ENCODE measurements around the gene SMAD7. TPM values are rescaled to one million over a fixed set of nuclear protein-coding genes. Genes with fewer than 3 reads are reported as not detected.

Gene SMAD7
- total RNA-seq, 2 experiments from 2014 or later, result 17.4 to 18.1 TPM

DNA sequence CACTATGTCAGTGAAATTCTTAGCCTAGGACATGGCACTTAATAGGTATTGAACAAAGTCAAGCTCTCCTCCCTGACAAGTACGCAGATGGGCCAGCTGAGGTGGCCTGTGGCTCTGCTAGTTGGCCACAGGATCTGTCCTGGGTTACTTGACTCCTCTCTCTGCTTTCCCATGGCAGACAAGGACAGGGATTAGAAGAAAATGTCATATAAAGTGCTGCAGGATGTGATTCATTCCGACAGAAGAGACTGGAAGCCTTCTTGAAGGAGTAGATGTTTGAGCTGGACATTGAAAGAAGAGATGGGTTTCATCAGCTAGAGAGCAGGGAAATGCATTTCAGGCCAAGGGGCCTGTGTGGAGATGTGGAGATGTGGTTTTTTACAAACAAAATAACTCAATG lies 46.7 kb downstream of the SMAD7 start:
- POLR2A ChIA-PET, result no interaction called here
- Mint-ChIP-seq H3K27me3 (no peaks in the 10 kb centered on the region), H3K36me3 (ENCODE audit: low read depth) (no peaks in the 10 kb centered on the region), H3K4me1 (ENCODE audit: low read depth) (peaks cover 18% of the 10 kb centered on the region), H3K4me3 (no peak overlapping the region), H3K27ac (no peak overlapping the region), H3K9me3 (peaks cover 14% of the 10 kb centered on the region)
- CTCF ChIA-PET, result no interaction called here
- intact Hi-C loops (cut with micrococcal nuclease), result no loop called here
- TF ChIP-seq, protein P1, sequence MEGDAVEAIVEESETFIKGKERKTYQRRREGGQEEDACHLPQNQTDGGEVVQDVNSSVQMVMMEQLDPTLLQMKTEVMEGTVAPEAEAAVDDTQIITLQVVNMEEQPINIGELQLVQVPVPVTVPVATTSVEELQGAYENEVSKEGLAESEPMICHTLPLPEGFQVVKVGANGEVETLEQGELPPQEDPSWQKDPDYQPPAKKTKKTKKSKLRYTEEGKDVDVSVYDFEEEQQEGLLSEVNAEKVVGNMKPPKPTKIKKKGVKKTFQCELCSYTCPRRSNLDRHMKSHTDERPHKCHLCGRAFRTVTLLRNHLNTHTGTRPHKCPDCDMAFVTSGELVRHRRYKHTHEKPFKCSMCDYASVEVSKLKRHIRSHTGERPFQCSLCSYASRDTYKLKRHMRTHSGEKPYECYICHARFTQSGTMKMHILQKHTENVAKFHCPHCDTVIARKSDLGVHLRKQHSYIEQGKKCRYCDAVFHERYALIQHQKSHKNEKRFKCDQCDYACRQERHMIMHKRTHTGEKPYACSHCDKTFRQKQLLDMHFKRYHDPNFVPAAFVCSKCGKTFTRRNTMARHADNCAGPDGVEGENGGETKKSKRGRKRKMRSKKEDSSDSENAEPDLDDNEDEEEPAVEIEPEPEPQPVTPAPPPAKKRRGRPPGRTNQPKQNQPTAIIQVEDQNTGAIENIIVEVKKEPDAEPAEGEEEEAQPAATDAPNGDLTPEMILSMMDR (IDR thresholded peaks at IDR 0.05), result no peak
- ATAC-seq (no peak), DNase-seq (no peak)

DNA sequence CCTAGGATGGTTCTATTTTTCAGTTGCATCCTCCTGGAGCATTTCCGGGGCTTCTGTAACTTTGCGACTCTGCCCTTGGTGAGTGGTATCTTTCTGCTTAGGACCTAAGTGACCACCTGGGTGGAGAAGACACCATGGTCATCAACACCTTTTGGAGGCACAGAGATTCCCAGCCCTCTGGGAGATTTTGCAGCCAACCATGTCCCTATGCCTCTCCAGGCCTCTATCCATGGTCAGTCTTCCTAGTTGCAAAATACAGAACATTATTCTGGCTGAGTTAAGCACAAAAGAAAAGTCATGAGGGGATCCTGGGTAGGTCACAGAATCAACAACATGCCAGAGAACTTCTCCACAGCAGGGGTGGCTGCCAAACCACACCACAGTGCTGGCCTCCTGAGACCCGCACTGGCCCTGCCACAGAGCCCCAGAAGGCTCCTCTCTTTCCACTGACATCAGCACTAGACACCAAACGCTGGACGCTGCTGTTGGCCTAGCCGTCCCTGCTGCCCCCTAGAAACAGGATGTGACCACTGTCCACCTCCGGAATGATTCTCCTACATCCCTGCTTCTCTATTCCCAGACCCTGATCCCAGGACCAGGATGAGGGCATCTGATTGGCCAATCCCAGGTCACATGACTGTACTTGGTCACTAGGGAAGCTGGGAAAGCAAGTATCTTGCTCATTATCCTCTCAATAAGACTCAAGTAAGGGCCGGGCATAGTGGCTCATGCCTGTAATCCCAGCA lies 47.7 kb downstream of the SMAD7 start:
- peaks cover 14% of the 10 kb centered on the region for H3K9me3 Mint-ChIP-seq
- TF ChIP-seq, protein P1 (IDR thresholded peaks at IDR 0.05), result no peak
- DNase-seq (no peak), ATAC-seq (no peak)
- H3K27me3 Mint-ChIP-seq, result no peaks in the 10 kb centered on the region
- peaks cover 11% of the 10 kb centered on the region for H3K4me1 Mint-ChIP-seq (ENCODE audit: low read depth)
- no peaks in the 10 kb centered on the region for H3K36me3 Mint-ChIP-seq (ENCODE audit: low read depth)
- ChIA-PET CTCF (interaction anchor here (1.3 kb wide), 1 partner anchor 126 kb away, joined by 3 read pairs; no protein-coding TSS in a partner anchor), POLR2A (no interaction called here)
- intact Hi-C loops (cut with micrococcal nuclease), result no loop called here
- no peak overlapping the region for H3K27ac Mint-ChIP-seq
- H3K4me3 Mint-ChIP-seq, result no peak overlapping the region

DNA sequence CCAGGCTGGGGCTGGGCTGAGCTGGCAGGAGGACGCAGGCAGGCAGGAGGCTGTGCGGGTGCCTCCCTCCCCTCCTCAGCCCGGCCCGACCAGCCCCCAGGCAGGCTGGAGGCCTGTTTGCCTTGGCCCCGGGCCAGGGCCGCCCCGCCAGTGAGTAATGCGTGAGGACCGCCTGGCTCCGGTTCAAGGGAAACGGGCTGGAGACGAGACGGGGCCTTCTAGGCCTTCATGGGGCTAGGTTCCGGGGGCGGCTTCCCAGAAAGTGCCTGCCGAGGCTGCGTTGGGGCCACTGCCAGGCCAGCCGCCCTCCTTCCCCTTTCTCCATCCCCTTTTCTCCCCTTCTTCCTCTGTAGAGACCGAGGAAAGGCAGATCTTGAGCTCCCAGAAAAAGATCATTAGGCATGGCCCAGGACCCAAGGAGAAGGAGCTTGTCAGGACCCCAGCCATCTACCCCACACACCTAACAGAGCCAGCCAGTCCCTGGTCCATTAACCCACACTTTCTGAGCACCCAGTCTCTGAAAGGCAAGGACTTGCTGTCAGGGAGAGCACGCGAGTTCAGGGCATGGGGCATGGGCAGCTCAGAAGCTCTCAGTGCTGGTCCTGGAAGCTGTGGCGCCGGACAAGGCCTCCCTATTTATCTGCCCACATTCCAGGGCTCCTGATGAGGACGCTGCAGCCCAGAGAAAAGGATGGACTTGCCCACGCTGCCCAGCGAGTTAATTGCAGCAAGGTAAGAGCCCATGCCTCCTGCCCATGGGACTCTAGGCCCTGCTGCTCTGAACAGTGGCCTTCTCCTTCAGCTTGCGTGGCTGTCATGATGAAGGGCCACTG lies 48.5 kb downstream of the SMAD7 start:
- Mint-ChIP-seq H3K27me3 (no peaks in the 10 kb centered on the region), H3K36me3 (ENCODE audit: low read depth) (no peaks in the 10 kb centered on the region), H3K9me3 (peaks cover 14% of the 10 kb centered on the region), H3K4me1 (ENCODE audit: low read depth) (peaks cover 11% of the 10 kb centered on the region), H3K27ac (no peak overlapping the region), H3K4me3 (no peak overlapping the region)
- intact Hi-C loops (cut with micrococcal nuclease), result no loop called here
- POLR2A ChIA-PET, result no interaction called here
- CTCF ChIA-PET, result interaction anchor here (1.3 kb wide), 1 partner anchor 126 kb away, joined by 3 read pairs; no protein-coding TSS in a partner anchor
- no peak for DNase-seq
- TF ChIP-seq, protein P1 (IDR thresholded peaks at IDR 0.05), result no peak
- ATAC-seq, result no peak

DNA sequence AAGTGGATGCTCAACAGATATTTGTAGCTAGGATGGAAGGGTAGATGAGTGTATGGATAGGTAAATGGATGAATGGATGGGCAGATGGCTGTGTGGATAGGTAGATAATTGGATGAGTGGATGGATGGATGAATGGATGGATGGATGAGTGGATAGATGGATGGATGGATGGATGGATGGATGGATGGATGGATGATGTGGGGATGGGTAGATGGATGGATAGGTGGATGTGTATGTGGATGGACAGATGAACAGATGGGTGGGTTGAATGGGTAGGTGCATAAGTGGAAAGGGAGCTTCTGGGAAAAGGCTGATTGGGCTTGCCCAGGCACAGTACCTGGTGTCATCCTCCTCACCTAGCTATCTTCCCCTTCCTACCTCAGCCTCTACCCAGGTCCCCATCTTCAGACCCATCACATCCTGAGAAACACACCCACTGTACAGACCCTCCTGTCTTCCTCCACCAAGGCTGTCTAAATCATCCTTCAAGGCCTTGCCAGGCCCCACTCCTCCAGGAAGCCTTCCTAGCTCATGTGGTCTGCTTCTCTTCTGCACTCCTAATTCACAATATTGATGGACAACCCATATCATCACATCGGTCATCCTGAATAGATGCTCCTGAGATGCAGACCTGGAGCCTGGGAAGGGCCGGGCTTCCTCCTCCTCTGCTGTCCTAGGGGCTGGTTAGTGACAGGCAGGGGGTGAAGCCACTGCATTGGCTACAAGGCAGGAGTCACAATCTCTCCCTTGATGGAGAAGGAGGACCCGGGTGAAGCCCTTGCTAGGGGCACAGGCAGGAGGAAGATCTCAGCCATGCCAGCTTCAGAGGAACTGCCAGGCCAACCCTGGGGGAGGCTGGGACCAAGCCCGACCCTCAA lies 49.4 kb downstream of the SMAD7 start:
- Mint-ChIP-seq H3K27me3 (no peaks in the 10 kb centered on the region), H3K27ac (no peak overlapping the region), H3K4me1 (ENCODE audit: low read depth) (peaks cover 16% of the 10 kb centered on the region), H3K9me3 (peaks cover 14% of the 10 kb centered on the region), H3K4me3 (no peak overlapping the region), H3K36me3 (ENCODE audit: low read depth) (no peaks in the 10 kb centered on the region)
- DNase-seq (no peak), ATAC-seq (no peak)
- CTCF ChIA-PET, result interaction anchor here (1.3 kb wide), 1 partner anchor 125 kb away, joined by 3 read pairs; no protein-coding TSS in a partner anchor
- intact Hi-C loops (cut with micrococcal nuclease), result no loop called here
- POLR2A ChIA-PET, result interaction anchor here (1.0 kb wide), 1 partner anchor 51 kb away, joined by 3 read pairs; no protein-coding TSS in a partner anchor
- TF ChIP-seq, protein P1 (IDR thresholded peaks at IDR 0.05), result no peak

Measured in activated CD8-positive, alpha-beta T cell treated with anti-CD3 and anti-CD28 coated beads for 36 hours (primary cell).